Cerebellar cortex (tissue), 1 donor: ENCODE data around the gene ACHE.
"Not testable (repeated sequence)": the region's sequence is repeated elsewhere in the genome, so short reads cannot be mapped to it uniquely, and the experiment has no call there.

Source experiments
- DNase-seq: peaks from one replicate; pipeline ENCODE4 v3.0.0-alpha.2; 2015; ENCODE audit warnings: low spot score

ACHE gene

GRCh38 chr7:100895701-100895955 is at the start of gene ACHE:
Gene ACHE, minus strand, starts transcription at chr7:100895888. Its CDS starts 1,656 bp downstream, at chr7:100894232.
- DNase-seq = no peak

DNA sequence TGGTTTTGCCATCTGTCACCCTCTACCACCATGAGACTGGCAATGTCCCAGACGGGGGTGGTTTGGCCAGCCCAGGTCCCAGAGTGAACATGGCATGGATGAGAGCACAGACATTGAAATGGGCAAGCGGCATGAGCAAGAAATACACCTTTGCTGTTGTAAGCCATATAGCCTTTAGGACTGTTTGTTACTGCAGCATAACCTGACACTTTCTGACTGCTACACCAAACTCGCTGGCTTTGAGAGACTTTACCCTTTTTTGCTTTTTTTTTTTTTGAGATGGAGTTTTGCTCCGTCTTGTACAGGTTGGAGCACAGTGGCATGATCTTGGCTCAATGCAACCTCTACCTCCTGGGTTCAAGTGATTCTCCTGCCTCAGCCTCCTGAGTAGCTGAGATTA is 48.5 kb upstream of the ACHE start:
- no peak for DNase-seq

- no peak for DNase-seq
These were observed 48.0 kb upstream of the ACHE start for GRCh38 chr7:100943693-100944092.

- no peak for DNase-seq
These were observed 46.5 kb upstream of the ACHE start for GRCh38 chr7:100942045-100942774.

GRCh38 chr7:100936167-100936566 is 40.5 kb upstream of the ACHE start:
- DNase-seq = not testable (repeated sequence)

- DNase-seq = not testable (repeated sequence)
These were observed 39.7 kb upstream of the ACHE start for GRCh38 chr7:100935381-100935780.

DNA sequence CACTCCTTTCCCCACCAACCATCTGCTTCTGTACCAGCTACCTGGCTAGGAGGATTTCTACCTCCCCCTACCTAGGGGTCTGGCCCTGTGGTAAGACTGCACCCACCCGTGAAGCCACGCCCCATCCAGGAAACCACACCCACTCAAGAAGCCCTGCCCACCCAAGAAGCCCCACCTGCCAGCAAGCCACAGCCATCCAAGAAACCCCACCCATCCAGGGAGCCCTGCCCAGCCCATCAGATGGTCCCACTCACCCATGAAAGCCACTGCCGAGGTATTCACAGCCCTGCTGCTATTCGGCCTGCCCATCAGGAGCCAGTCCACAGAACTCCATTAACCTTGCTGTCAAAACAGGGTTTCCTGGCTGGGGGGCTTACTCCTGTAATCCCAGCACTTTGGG is 38.0 kb upstream of the ACHE start:
- DNase-seq = no peak

DNA sequence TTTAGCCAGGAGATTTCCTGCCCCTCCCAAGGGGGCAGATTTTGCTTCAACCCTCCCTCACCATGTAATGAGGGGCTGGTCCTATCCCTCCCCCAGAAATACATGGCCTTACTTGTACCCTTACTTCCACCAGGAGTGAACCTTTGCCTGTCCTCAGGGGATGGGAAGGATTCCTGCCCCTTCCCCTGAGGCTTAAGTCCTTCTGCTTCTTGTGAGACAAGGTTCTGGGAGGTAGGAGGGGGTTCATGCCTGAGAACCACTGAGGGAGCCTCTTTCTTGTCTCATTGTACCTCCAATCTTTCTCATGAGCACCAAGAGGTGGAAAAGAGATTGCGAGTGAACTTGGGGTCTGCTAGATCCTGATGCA is 34.1 kb upstream of the ACHE start:
- DNase-seq = no peak

GRCh38 chr7:100923616-100924015 is 27.9 kb upstream of the ACHE start:
- not testable (repeated sequence) for DNase-seq

DNA sequence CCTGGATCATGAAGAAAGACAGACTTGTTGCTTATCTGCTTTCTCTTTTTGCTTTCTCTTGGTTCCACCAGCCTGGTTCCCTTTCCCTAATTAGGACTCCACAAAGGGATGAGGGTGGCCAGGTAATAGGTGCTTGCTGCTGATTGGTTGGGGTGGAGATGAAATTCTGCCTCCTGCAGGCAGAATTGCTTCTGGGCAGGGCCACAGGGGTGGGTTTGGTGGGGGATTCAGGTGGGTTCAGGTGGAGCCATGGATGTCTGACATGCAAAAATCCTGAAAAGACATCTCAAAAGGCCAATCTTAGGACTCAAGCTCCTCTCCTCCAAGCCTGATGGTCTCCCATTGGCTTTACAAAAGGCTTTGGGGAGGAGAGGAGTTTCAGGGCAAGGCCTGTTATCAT is 25.4 kb upstream of the ACHE start:
- DNase-seq = no peak

DNA sequence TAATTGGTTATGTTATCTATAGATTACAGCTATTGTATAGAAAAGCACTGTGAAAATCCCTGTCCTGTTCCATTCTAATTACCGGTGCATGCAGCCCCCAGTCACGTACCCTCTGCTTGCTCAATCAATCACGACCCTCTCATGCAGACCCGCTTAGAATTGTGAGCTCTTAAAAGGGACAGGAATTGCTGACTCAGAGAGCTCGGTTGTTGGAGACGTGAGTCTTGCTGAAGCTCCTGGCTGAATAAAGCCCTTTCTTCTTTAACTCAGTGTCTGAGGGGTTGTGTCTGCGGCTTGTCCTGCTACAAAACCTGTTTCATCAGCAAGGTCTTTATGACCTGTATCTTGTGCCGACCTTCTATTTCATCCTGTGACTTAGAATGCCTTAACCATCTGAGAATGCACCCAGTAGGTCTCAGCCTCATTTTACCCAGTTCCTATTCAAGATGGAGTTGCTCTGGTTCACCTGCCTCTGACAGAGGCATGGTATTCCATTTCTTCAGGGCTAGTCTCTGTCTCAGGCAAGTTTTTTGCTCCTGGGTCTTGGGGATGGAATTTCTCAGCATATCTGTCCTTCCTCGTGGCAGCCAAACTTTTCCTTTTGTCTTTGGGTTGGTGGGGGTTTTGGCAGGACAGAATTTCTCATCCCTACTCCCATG is 24.2 kb upstream of the ACHE start:
- not testable (repeated sequence) for DNase-seq

GRCh38 chr7:100919335-100919734 is 23.6 kb upstream of the ACHE start:
- not testable (repeated sequence) for DNase-seq

DNA sequence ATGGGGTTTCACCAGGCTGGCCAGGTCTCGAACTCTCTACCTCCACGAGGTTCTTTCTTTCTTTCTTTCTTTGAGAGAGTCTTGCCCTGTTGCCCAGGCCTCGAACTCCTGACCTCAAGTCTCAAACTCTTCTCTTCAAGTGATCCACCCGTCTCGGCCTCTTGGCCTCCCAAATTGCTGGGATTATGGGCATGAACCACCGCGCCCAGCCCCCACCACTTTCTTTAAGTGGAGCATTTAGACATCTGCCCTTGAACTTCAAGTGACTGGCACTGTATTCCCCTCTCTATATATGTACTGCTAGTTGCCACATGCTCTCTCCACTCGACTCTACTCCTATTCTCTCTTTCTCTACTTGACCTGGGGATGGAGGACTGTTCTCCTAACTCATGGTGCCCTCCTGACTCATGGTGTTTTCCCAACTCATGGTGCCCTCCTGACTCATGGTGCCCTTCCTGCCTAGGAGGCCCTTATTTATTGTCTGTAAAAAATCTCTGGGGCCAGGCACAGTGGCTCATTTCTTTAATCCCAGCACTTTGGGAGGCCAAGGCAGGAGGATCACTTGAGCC is 19.3 kb upstream of the ACHE start:
- no peak for DNase-seq

- no peak for DNase-seq
These were observed 18.7 kb upstream of the ACHE start for GRCh38 chr7:100914208-100914878.

GRCh38 chr7:100911484-100911883 is 15.8 kb upstream of the ACHE start:
- DNase-seq = no peak

DNA sequence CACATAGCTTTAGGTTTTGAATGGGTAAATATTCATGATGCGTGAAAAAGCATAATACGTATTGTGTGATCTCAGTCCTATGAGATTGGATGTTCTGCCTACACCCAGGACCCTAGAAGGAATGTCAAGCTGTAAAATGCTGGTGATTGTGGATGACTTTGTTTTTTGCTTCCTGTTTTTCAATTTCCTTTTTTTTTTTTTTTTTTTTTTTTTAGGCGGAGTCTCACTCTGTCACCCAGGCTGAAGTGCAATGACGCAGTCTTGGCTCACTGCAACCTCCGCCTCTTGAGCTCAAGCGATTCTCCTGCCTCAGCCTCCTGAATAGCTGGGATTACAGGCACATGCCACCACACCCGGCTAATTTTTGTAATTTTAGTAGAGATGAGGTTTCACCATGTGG is 14.8 kb upstream of the ACHE start:
- DNase-seq = not testable (repeated sequence)

- no peak for DNase-seq
These were observed 12.8 kb upstream of the ACHE start for GRCh38 chr7:100908512-100908911.

- no peak for DNase-seq
These were observed 7.0 kb upstream of the ACHE start for GRCh38 chr7:100902638-100903037.

- no peak for DNase-seq
These were observed 6.2 kb upstream of the ACHE start for GRCh38 chr7:100901921-100902332.

DNA sequence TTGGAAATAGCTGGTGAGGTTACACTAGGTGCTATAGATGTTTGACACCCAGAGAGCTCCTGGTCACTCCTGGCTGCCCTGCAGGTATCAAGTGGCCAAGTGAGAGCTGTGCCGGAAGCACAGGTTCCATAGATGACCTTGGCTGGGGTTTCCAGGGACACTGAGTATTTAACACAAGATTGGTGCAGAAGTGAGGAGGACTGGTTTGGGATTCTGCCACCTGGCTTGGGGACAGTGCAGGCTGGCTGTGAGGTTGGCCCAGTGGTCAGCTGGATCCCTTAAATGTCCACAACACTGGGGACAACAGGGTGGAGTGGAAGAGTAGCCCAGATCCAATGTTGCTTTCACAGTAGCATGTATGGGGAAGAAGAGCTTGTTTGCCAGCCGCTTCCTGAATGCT is 5.3 kb upstream of the ACHE start:
- DNase-seq = no peak

DNA sequence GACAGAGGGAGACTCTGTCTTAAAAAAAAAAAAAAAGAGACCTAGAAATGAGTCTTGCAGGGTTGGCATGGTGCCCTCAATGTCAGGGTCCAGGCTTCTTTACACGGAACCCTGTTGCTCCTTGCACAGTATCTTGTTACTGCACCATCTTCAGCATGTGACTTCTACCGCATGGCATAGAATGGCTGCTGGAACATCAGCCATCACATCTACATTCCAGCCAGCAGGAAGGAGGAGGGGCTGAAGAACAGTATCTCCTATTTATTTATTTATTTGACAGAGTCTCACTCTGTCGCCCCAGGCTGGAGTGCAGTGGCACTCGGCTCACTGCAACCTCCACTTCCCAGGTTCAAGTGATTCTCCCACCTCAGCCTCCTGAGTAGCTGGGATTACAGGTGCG is 3.7 kb upstream of the ACHE start:
- no peak for DNase-seq

- no peak for DNase-seq
These were observed 2.2 kb upstream of the ACHE start for GRCh38 chr7:100897772-100898454.
